Right forelimb (tissue), 1 donor: ENCODE data around the gene RIC8B.
A peak's percentile ranks its signal among the peaks of the same experiment; 100 is the strongest.

Experiments used
- DNase-seq: peaks from one replicate; pipeline ENCODE4 v3.0.0-alpha.2; 2018

The RIC8B gene

GRCh38 chr12:106878804-106879203, 104.3 kb downstream of the RIC8B start:
- no peak for DNase-seq

DNA sequence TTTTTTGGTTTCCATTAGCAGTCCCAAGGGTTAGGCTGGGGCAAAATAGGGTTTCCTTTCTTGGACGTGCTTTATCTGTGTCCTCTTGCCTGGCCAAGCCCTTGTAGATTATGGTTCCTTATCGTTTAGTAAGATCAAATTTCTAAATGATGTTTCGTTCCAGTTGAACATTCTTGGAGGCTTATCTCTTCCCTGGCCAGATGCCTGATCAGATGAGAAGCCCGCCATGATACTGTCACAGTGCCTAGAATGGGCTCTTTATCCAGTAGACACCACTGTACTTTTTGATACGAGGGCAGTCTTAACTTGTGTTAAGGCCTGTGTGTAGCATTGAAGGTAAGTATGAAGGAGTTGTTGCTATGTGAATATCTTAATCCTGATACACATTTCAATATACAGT, 105.1 kb downstream of the RIC8B start:
- no peak for DNase-seq

GRCh38 chr12:106883426-106883825, 108.9 kb downstream of the RIC8B start:
- no peak for DNase-seq

DNA sequence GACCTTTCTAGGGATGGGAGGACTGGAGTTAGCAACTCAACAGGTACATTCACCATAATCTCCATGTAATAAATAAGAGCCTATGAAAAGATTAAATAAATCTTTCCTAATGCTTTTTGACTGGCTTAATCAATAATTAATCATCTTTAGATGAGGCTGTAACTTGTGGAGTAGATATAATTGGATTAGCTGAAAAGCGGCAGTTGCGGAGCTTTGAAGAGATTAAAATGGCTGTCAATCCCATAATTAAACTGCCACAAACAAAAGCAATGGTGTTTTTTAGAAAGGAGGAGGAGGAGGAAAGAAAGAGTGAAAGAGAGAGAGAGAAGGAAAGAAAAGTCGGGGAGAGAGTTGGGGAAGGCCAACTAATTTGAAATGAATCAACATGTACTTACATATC, 110.5 kb downstream of the RIC8B start:
- DNase-seq, result no peak

DNA sequence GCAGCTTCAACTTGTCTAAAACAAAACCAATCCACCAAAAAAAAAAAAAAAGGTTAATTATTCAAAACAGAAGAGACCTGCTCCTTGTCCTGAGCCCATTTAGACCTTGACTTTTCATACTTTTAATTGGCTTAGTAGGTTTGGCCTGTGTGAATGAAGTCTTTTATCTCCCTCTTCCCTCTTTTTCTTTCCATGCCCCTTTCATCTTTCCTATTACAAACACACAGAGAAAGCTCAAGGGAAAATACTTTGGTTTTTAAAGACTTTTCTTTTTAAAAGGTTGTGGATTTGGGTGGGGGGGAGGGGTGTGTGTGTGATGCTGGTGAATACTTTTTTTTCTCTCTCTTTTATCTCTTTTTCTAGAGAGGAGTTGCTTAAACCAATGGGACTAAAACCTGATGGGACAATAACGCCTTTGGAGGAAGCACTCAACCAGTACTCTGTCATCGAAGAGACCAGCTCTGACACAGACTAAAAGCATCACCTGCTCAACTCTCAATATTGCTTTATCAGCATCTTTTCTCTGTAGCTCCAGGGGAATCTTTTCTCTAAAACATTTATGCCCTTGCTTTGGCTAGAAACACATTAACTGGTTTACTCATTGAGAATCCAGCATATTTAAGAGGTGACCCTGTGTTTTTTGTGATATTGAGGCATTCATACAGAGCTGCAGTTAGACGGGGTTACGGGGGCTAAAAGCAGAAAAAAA, 111.2 kb downstream of the RIC8B start:
- no peak for DNase-seq

GRCh38 chr12:106886932-106887331, 112.5 kb downstream of the RIC8B start:
- DNase-seq, result no peak

GRCh38 chr12:106888348-106888970, 114.0 kb downstream of the RIC8B start:
- no peak for DNase-seq

DNA sequence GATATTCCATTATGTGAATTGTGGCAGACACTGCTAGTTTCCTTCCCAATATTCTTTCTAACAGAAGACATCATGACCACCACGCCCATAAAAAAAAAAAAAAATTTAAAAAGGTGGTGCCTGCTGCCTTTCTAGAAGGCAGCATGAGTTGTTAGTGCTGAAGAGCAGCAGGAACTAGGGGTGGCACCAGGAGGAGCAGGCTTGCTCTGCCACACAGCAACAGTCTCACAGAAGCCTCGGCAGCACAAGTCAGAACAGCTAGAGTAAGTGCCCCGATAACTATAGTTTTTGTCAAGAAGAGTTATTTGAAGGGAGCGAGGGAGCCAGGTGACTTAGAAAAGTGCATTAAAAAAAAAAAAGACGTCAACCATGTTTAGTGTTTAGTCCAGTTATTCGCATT, 114.8 kb downstream of the RIC8B start:
- DNase-seq, result no peak

GRCh38 chr12:106889950-106890626, 115.6 kb downstream of the RIC8B start:
- no peak for DNase-seq

- DNase-seq, result no peak
These were observed 117.6 kb downstream of the RIC8B start for GRCh38 chr12:106892075-106892474.

GRCh38 chr12:106893451-106893850, 119.0 kb downstream of the RIC8B start:
- DNase-seq, result no peak

DNA sequence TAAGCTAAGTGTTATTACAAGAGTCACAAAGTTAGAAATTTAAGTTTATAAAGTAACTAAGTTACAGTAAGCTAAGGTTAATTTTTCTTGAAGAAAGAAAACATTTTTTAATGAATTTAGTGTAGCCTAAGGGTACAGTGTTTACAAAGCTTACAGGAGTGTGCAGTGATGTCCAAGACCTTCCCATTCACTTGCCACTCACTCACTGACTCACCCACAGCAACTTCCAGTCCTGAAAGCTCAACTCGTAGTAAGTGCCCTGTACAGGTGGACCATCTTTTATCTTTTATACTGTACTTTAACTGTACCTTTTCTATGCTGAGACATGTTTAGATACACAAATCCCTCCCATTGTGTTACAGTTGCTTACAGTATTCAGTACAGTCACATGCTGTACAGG, 120.3 kb downstream of the RIC8B start:
- no peak for DNase-seq

DNA sequence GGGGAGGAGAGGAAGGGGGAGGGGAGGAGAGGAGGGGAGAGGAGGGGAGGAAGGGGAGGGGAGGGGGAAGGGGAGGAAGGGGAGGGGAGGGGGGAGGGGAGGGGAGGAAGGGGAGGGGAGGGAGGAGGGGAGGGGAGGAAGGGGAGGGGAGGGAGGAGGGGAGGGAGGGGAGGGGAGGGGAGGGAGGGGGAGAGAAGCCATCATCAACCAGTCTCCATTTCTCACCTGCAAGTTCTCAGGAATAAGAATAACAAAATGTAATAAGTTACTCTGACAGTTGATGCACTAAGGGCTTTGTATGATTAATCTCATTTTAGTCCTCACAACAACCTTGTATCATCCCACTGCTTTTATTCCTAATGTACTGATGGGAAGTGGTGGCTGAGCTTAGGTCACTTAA, 122.1 kb downstream of the RIC8B start:
- DNase-seq, result no peak

DNA sequence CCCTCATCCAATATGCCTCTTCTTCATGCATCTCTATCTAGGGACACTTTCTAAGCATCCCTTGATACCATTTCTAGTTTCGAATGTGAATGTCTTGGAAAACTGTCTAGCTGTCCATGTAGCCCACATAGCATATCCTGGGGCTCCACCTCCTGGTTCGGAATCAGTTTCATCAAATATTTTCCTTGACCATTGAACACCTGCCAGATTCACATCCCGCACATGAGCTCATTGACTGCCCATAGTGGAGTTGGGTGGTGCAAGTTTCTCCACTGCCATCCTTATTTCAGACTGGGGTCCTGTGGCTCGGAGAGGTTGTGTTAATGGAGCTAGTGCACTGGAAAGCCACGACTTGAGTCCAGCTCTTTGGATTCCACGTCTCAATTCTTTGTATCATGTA, 122.6 kb downstream of the RIC8B start:
- no peak for DNase-seq

GRCh38 chr12:106897981-106898901, 123.8 kb downstream of the RIC8B start:
- DNase-seq, result no peak

GRCh38 chr12:106900554-106900953, 126.1 kb downstream of the RIC8B start:
- DNase-seq, result no peak

GRCh38 chr12:106901276-106901675, 126.8 kb downstream of the RIC8B start:
- DNase-seq, result no peak

DNA sequence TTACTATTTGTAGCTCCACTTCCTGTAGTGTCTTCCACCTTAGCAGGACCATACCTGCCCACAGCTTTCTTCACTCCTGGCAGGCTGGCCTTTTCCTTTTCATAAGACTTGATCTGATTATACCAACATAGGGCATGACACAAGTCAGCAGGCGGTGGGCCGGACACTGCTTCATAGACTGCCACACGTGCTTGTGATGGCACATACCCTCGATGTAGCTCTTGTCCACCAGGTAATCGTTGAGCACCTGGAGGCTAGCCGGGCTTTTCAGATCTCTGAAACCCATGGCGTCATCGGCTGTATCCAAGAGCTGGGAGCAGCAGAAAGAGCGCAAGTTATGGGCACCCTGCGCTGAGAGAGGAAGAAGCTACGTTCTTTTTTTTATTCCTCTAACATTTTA, 127.6 kb downstream of the RIC8B start:
- DNase-seq, result no peak

DNA sequence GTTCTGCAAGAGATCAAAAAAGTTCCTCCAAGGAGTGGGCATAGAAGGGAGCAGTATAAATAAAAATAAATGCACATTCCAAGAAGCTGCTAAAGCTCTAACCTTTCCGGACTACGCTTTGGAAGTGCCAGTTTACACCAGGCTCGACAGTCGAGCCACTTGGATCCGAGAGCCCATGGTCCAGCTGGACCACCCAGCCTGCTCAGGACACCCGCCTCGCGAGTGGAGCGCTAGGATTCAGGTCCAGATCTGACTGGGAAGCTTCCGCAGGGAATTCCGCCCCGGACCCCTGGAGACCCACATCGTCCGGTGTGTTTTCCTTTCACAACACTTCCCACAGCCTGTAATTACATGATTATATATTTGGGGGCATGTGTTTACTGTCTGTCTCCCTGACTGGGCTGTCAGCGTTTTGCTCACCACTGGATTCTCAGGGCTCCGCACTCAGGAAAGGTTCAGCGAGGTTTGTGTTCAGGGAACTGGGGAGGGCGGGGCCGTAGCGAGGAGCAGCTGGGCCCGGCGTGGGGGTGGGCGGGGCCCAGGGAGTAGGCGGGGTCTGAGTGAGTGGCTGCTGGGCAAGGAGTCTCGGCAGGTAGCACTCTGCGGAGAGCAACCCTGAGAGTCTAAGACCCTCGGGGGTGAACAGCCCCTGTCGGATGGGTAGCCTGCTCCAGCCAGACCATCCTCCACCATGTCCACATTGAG, 128.9 kb downstream of the RIC8B start:
- peak; percentile 78 for DNase-seq

- DNase-seq, result no peak
These were observed 132.2 kb downstream of the RIC8B start for GRCh38 chr12:106906715-106907114.

GRCh38 chr12:106907411-106907810, 132.9 kb downstream of the RIC8B start:
- no peak for DNase-seq

- no peak for DNase-seq
These were observed 133.4 kb downstream of the RIC8B start for GRCh38 chr12:106907846-106908245.

GRCh38 chr12:106908561-106908960, 134.1 kb downstream of the RIC8B start:
- DNase-seq, result no peak
